ENCODE results near the gene AGBL1.

AGBL1 gene

GRCh38 chr15:86163816-86164215, 84.1 kb downstream of the AGBL1 start:
- Histone ChIP-seq H3K27ac (replicated peaks) (no peak overlapping the region), H3K4me3 (replicated peaks; ENCODE audit: insufficient read depth, low read length) (no peak overlapping the region), H3K27me3 (ENCODE audit: insufficient read depth, poor library complexity, severe bottlenecking) (no peaks in the 10 kb centered on the region)
- TF ChIP-seq SPI1 (IDR thresholded peaks at IDR 0.05; ENCODE audit: borderline replicate concordance, low read depth): no peak
- TF ChIP-seq, protein P1, sequence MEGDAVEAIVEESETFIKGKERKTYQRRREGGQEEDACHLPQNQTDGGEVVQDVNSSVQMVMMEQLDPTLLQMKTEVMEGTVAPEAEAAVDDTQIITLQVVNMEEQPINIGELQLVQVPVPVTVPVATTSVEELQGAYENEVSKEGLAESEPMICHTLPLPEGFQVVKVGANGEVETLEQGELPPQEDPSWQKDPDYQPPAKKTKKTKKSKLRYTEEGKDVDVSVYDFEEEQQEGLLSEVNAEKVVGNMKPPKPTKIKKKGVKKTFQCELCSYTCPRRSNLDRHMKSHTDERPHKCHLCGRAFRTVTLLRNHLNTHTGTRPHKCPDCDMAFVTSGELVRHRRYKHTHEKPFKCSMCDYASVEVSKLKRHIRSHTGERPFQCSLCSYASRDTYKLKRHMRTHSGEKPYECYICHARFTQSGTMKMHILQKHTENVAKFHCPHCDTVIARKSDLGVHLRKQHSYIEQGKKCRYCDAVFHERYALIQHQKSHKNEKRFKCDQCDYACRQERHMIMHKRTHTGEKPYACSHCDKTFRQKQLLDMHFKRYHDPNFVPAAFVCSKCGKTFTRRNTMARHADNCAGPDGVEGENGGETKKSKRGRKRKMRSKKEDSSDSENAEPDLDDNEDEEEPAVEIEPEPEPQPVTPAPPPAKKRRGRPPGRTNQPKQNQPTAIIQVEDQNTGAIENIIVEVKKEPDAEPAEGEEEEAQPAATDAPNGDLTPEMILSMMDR (IDR thresholded peaks at IDR 0.05; ENCODE audit: insufficient read depth, low read length): no peak
- no peak for TF ChIP-seq POLR2AphosphoS5 (IDR thresholded peaks at IDR 0.05; ENCODE audit: low read depth)
- no peak for TF ChIP-seq REST (IDR thresholded peaks at IDR 0.05; ENCODE audit: insufficient replicate concordance, low read depth)
- no peak for DNase-seq (ENCODE audit: low read depth in 1 of 2, low spot score in 1 of 2)

DNA sequence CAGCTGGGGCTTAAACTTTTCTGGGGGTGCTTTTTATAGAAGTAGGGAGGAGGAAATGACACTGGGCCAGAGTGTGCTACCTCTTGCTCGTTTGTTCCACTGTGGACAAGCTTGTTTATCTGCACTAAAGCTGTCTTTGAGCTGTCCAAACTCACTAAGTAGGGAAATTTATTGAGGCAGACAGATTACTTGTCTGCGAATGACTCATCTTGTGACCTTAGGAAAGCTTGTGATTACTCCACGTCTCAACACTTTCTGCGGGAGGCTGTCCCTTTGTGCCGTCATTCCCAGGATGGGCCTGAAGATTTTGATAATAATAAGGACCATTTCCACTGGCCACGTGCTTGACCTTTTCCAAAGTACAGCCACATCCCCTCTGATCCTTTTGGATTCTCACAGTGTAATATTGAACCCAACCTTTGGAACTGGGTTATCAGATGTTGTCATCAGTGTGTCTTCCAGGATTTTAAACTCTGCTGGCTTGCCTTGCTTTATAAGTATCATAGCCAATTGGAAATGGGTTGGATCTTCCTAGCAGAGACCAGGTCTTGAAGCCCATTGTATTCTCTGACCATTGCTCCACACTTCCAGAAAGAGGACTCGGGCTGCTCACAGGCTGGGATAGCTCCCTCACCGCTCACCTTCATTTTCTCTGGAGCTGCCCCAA, 84.7 kb downstream of the AGBL1 start:
- TF ChIP-seq, protein P1 (IDR thresholded peaks at IDR 0.05; ENCODE audit: insufficient read depth, low read length): no peak
- no peak for TF ChIP-seq SPI1 (IDR thresholded peaks at IDR 0.05; ENCODE audit: borderline replicate concordance, low read depth)
- no peak for TF ChIP-seq GABPA (IDR thresholded peaks at IDR 0.05; ENCODE audit: low read depth)
- no peak for DNase-seq (ENCODE audit: low read depth in 1 of 2, low spot score in 1 of 2)
- H3K27ac ChIP-seq (replicated peaks): no peak overlapping the region

GRCh38 chr15:86165265-86166211, 85.9 kb downstream of the AGBL1 start:
- no peak for DNase-seq (ENCODE audit: low read depth in 1 of 2, low spot score in 1 of 2)

More for the DNA sequence above, 84.7 kb downstream of the AGBL1 start:
- H3K4me3 ChIP-seq (replicated peaks; ENCODE audit: insufficient read depth, low read length): no peak overlapping the region
- H3K27me3 ChIP-seq (ENCODE audit: insufficient read depth, poor library complexity, severe bottlenecking): no peaks in the 10 kb centered on the region

More at GRCh38 chr15:86165265-86166211, 85.9 kb downstream of the AGBL1 start:
- H3K27ac ChIP-seq (replicated peaks): no peak overlapping the region
- H3K4me3 ChIP-seq (replicated peaks; ENCODE audit: insufficient read depth, low read length): no peak overlapping the region
- H3K27me3 ChIP-seq (ENCODE audit: insufficient read depth, poor library complexity, severe bottlenecking): no peaks in the 10 kb centered on the region
- TF ChIP-seq, protein P1 (IDR thresholded peaks at IDR 0.05; ENCODE audit: insufficient read depth, low read length): no peak
- no peak for TF ChIP-seq SPI1 (IDR thresholded peaks at IDR 0.05; ENCODE audit: borderline replicate concordance, low read depth)
- no peak for TF ChIP-seq GABPA (IDR thresholded peaks at IDR 0.05; ENCODE audit: low read depth)
- no peak for TF ChIP-seq REST (IDR thresholded peaks at IDR 0.05; ENCODE audit: insufficient replicate concordance, low read depth)
- no peak for TF ChIP-seq POLR2AphosphoS5 (IDR thresholded peaks at IDR 0.05; ENCODE audit: low read depth)

Data from HL-60 (cell line).